IMR-90 (cell line): ENCODE data around the gene MLLT10. TPM values are rescaled to one million over a fixed set of nuclear protein-coding genes. Genes with fewer than 3 reads are reported as not detected.

Source experiments
- ATAC-seq: fragments of 200-7000 bp; cut with Tn5 transposase; 2 replicates; pipeline ENCODE4 v1.9.1; 2020; ENCODE audit warnings: low read depth, mild to moderate bottlenecking, moderate library complexity
- BruUV-seq: library from RNA; stranded (reverse); fragments of 400-500 nt; replicated peaks from 2 replicates; lab custom pipeline; 2021; lab: Mats Ljungman, UMichigan
- CTCF ChIA-PET: fragments of 300-600 bp; formaldehyde crosslinking; extraction: SDS; loops from one replicate; lab custom pipeline; 2021; ENCODE audit warnings: antibody characterized with exemption; lab: Yijun Ruan, JAX
- POLR2A ChIA-PET: fragments of 300-600 bp; sonication (Branson Sonifier 250); formaldehyde crosslinking; loops from one replicate; lab custom pipeline; 2022; ENCODE audit warnings: antibody characterized with exemption; ENCODE audit not compliant: unreplicated experiment; lab: Charles Lee
- DNase-seq: peaks from one replicate; pipeline ENCODE4 v3.0.0; 2013
- H2AFZ ChIP-seq: replicated peaks from 2 replicates; pipeline ENCODE3; 2013; ENCODE audit warnings: low read length, mild to moderate bottlenecking; ENCODE audit not compliant: poor library complexity
- H2AK5ac ChIP-seq: 2 replicates; pipeline ENCODE4 v1.6.1; 2013; ENCODE audit warnings: low read depth, low read length, inconsistent platforms
- H2AK9ac ChIP-seq: replicated peaks from 2 replicates; pipeline ENCODE3; 2013; ENCODE audit warnings: mild to moderate bottlenecking, low read depth, low read length, moderate library complexity; ENCODE audit not compliant: poor library complexity
- H2BK120ac ChIP-seq: 2 replicates; pipeline ENCODE4 v1.6.1; 2013; ENCODE audit warnings: low read depth, low read length, inconsistent platforms
- H2BK15ac ChIP-seq: 3 replicates; pipeline ENCODE4 v1.6.1; 2013; ENCODE audit warnings: low read depth, low read length, inconsistent platforms
- H2BK20ac ChIP-seq: 2 replicates; pipeline ENCODE4 v1.6.1; 2013; ENCODE audit warnings: low read depth, mild to moderate bottlenecking, inconsistent platforms, low read length, moderate library complexity
- H2BK5ac ChIP-seq: 2 replicates; pipeline ENCODE4 v1.6.1; 2013; ENCODE audit warnings: mild to moderate bottlenecking, low read depth, low read length, inconsistent platforms; ENCODE audit not compliant: poor library complexity, severe bottlenecking
- H3K14ac ChIP-seq: replicated peaks from 2 replicates; pipeline ENCODE4 v1.6.1; 2013; ENCODE audit warnings: low read depth, low read length, inconsistent platforms
- H3K18ac ChIP-seq: 2 replicates; pipeline ENCODE4 v1.6.1; 2013; ENCODE audit warnings: low read depth, low read length, control low read depth
- H3K23ac ChIP-seq: 2 replicates; pipeline ENCODE4 v1.6.1; 2013; ENCODE audit warnings: low read depth, low read length, inconsistent platforms
- H3K27ac ChIP-seq: 2 replicates; pipeline ENCODE4 v1.5.1; 2013; ENCODE audit warnings: mild to moderate bottlenecking, control low read depth, low read length; ENCODE audit not compliant: insufficient read depth
- H3K27me3 ChIP-seq: 2 replicates; pipeline ENCODE4 v1.6.1; 2013; ENCODE audit warnings: low read length; ENCODE audit not compliant: control insufficient read depth, insufficient read depth
- H3K36me3 ChIP-seq: 2 replicates; pipeline ENCODE4 v1.6.1; 2013; ENCODE audit warnings: low read length, mixed read lengths; ENCODE audit not compliant: control insufficient read depth, insufficient read depth
- H3K4ac ChIP-seq: 2 replicates; pipeline ENCODE4 v1.6.1; 2013; ENCODE audit warnings: low read depth, low read length, inconsistent platforms
- H3K4me1 ChIP-seq: 2 replicates; pipeline ENCODE4 v1.6.1; 2013; ENCODE audit warnings: low read length, mixed read lengths; ENCODE audit not compliant: control insufficient read depth, insufficient read depth
- H3K4me2 ChIP-seq: 2 replicates; pipeline ENCODE4 v1.6.1; 2013; ENCODE audit warnings: low read depth, mild to moderate bottlenecking, control low read depth, low read length, moderate library complexity
- H3K4me3 ChIP-seq: 2 replicates; pipeline ENCODE4 v1.5.1; 2013; ENCODE audit warnings: low read depth, mild to moderate bottlenecking, control low read depth, low read length, moderate library complexity; ENCODE audit not compliant: insufficient read depth
- H3K56ac ChIP-seq: 2 replicates; pipeline ENCODE4 v1.6.1; 2013; ENCODE audit warnings: low read length, inconsistent platforms; ENCODE audit not compliant: insufficient read depth; ENCODE audit errors: extremely low read depth
- H3K79me1 ChIP-seq, 2 experiments: 2 replicates each; pipeline ENCODE4 v1.6.1; 2013; ENCODE audit warnings: low read length in 2 of 2, inconsistent platforms in 1 of 2, low read depth in 1 of 2
- H3K9ac ChIP-seq: 2 replicates; pipeline ENCODE4 v1.6.1; 2013; ENCODE audit warnings: low read depth, low read length, control low read depth
- H3K9me1 ChIP-seq: 2 replicates; pipeline ENCODE4 v1.6.1; 2013; ENCODE audit warnings: low read length, inconsistent platforms; ENCODE audit not compliant: insufficient read depth
- H3K9me3 ChIP-seq: 2 replicates; pipeline ENCODE4 v1.6.1; 2013; ENCODE audit warnings: low read length; ENCODE audit not compliant: control insufficient read depth, insufficient read depth
- H4K20me1 ChIP-seq: 2 replicates; pipeline ENCODE4 v1.6.1; 2013; ENCODE audit warnings: low read length, inconsistent platforms; ENCODE audit not compliant: insufficient read depth
- H4K5ac ChIP-seq: 2 replicates; pipeline ENCODE4 v1.6.1; 2013; ENCODE audit warnings: mild to moderate bottlenecking, low read depth, low read length, control low read depth
- H4K8ac ChIP-seq, 2 experiments: 2 replicates each; pipeline ENCODE4 v1.6.1; 2013; ENCODE audit warnings: low read depth in 2 of 2, low read length in 2 of 2, control low read depth in 1 of 2, inconsistent platforms in 1 of 2
- H4K91ac ChIP-seq: 2 replicates; pipeline ENCODE4 v1.6.1; 2013; ENCODE audit warnings: low read depth, low read length, inconsistent platforms; ENCODE audit not compliant: insufficient read depth
- BHLHE40 ChIP-seq: fragments of 150-350 bp; IDR thresholded peaks from 2 replicates; pipeline ENCODE4 v1.6.1; 2016; ENCODE audit warnings: mild to moderate bottlenecking, low read depth, low read length
- CEBPB ChIP-seq: IDR thresholded peaks from 2 replicates; pipeline ENCODE4 v1.6.1; 2012; ENCODE audit warnings: low read depth, low read length, improper control_type of control experiment
- CHD1 ChIP-seq: IDR thresholded peaks from 2 replicates; pipeline ENCODE4 v1.6.1; 2012; ENCODE audit warnings: low read depth, low read length, improper control_type of control experiment
- FOS ChIP-seq: fragments of 150-350 bp; IDR thresholded peaks from 2 replicates; pipeline ENCODE4 v1.6.1; 2016; ENCODE audit warnings: low read depth, low read length
- MAFK ChIP-seq: IDR thresholded peaks from 2 replicates; pipeline ENCODE4 v1.6.1; 2012; ENCODE audit warnings: low read depth, low read length, improper control_type of control experiment
- MAZ ChIP-seq: IDR thresholded peaks from 2 replicates; pipeline ENCODE4 v1.6.1; 2012; ENCODE audit warnings: low read depth, mild to moderate bottlenecking, low read length, improper control_type of control experiment, moderate library complexity, borderline replicate concordance
- MXI1 ChIP-seq: IDR thresholded peaks from 2 replicates; pipeline ENCODE4 v1.6.1; 2012; ENCODE audit warnings: low read depth, mild to moderate bottlenecking, low read length, moderate library complexity, borderline replicate concordance
- NFE2L2 ChIP-seq: fragments of 150-350 bp; IDR thresholded peaks from 2 replicates; pipeline ENCODE4 v1.6.1; 2016; ENCODE audit warnings: low read depth, mild to moderate bottlenecking, low read length
- POLR2A ChIP-seq: IDR thresholded peaks from 2 replicates; pipeline ENCODE4 v1.6.1; 2012; ENCODE audit warnings: mild to moderate bottlenecking, low read depth, low read length
- RAD21 ChIP-seq: IDR thresholded peaks from 2 replicates; pipeline ENCODE4 v1.6.1; 2012; ENCODE audit warnings: low read length, improper control_type of control experiment
- RFX5 ChIP-seq: IDR thresholded peaks from 2 replicates; pipeline ENCODE4 v1.8.0; 2012; ENCODE audit warnings: low read depth, mild to moderate bottlenecking, low read length, moderate library complexity
- SMC3 ChIP-seq: fragments of 150-350 bp; IDR thresholded peaks from 2 replicates; pipeline ENCODE4 v1.6.1; 2016; ENCODE audit warnings: low read depth, mild to moderate bottlenecking, antibody characterized with exemption, low read length, moderate library complexity
- USF2 ChIP-seq: fragments of 150-350 bp; IDR thresholded peaks from 2 replicates; pipeline ENCODE4 v1.6.1; 2017; ENCODE audit warnings: mild to moderate bottlenecking, antibody characterized with exemption, low read length, low read depth
- dilution Hi-C: fragments of 300-500 bp; cut with HindIII; formaldehyde crosslinking; loops from one replicate; pipeline ENCODE4 v1.14.3; 2018; ENCODE audit warnings: low sequenced_read_pairs; ENCODE audit not compliant: unreplicated experiment
- in situ Hi-C: fragments of 300-500 bp; cut with MboI; formaldehyde crosslinking; loops from 3 replicates; pipeline ENCODE4 v1.14.3; 2019; ENCODE audit warnings: low sequenced_read_pairs, inconsistent platforms, mixed read lengths
- intact Hi-C: fragments of 100-400 bp; cut with micrococcal nuclease; formaldehyde crosslinking; loops from 2 replicates; pipeline ENCODE4 v1.10.0; 2022
- polyA plus RNA-seq, 3 experiments: library from polyadenylated mRNA; depleted of rRNA; stranded (reverse); fragments of >200 nt; gene quantifications; 2 replicates each; pipeline ENCODE4 v1.2.3, GENCODE V29; 2012; ENCODE audit warnings: low replicate concordance in 1 of 3
- total RNA-seq: library from RNA; depleted of rRNA; stranded (reverse); fragments of >200 nt; gene quantifications from 2 replicates; pipeline ENCODE4 v1.2.3, GENCODE V29; 2012
- TF ChIP-seq, protein P1 (sequence below): fragments of 150-350 bp; IDR thresholded peaks from 2 replicates; pipeline ENCODE4 v1.6.1; 2016; ENCODE audit warnings: low read depth, mild to moderate bottlenecking, low read length, moderate library complexity, borderline replicate concordance
- TF ChIP-seq, protein P2 (sequence below): conservative IDR thresholded peaks from 2 replicates; pipeline ENCODE4 v1.5.1; 2012; ENCODE audit warnings: mild to moderate bottlenecking, low read depth, low read length, improper control_type of control experiment

The MLLT10 gene
- total and polyA plus RNA-seq, 2 of the 4 experiments (the other 2 are of a cell fraction), result 22.5 to 29.0 TPM

DNA sequence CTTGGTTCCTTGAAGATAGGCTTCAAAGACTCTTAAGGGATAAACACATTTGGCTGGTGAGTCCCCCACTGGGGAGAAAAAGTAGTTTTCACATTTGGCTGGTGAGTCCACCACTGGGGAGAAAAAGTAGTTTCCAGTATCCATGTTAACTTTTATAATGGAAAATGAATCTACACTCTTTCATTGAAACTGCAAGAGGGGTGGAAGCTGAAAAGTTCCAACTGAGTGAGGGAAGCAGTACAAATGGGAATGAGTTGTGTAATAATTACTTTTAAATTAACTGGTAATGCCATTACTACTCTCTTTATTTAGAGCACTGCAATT, 153.9 kb downstream of the MLLT10 start:
- peaks cover 3% of the 10 kb centered on the region; the same call in 1 of the 2 replicates for H3K9me1 ChIP-seq
- H3K27ac ChIP-seq, result no peak overlapping the region
- H3K36me3 ChIP-seq, result peaks cover 6% of the 10 kb centered on the region
- no peak for ATAC-seq
- H3K4me2 ChIP-seq, result no peak overlapping the region
- BruUV-seq, result no TSS peak
- in situ Hi-C loops, result no loop called here
- H2AK9ac ChIP-seq, result no peak overlapping the region
- H3K9ac ChIP-seq, result no peak overlapping the region
- H2BK5ac ChIP-seq, result no peak overlapping the region
- no peak overlapping the region for H4K91ac ChIP-seq
- H3K23ac ChIP-seq, result no peak overlapping the region
- no peak for DNase-seq
- H3K56ac ChIP-seq, result no peak overlapping the region
- 0 out of 2 replicates have a peak, but pooled peaks cover 4% of the 10 kb centered on the region for H4K20me1 ChIP-seq
- no peak overlapping the region for H2BK120ac ChIP-seq
- no peak overlapping the region for H2BK15ac ChIP-seq
- no peak overlapping the region for H4K8ac ChIP-seq
- no peak overlapping the region for H2AK5ac ChIP-seq
- no peaks in the 10 kb centered on the region for H3K4me1 ChIP-seq
- POLR2A ChIA-PET, result no interaction called here
- no peak overlapping the region for H3K4ac ChIP-seq
- CTCF ChIA-PET, result interaction anchor here (1.2 kb wide), 1 partner anchor 13 kb away, joined by 3 read pairs; no protein-coding TSS in a partner anchor
- H2BK20ac ChIP-seq, result no peak overlapping the region
- TF ChIP-seq CEBPB (no peak), USF2 (no peak), BHLHE40 (no peak), MAFK (no peak), MAZ (no peak), RFX5 (no peak), FOS (no peak), RAD21 (no peak), POLR2A (no peak), SMC3 (no peak), NFE2L2 (no peak), MXI1 (no peak), CHD1 (no peak)
- TF ChIP-seq, protein P1, sequence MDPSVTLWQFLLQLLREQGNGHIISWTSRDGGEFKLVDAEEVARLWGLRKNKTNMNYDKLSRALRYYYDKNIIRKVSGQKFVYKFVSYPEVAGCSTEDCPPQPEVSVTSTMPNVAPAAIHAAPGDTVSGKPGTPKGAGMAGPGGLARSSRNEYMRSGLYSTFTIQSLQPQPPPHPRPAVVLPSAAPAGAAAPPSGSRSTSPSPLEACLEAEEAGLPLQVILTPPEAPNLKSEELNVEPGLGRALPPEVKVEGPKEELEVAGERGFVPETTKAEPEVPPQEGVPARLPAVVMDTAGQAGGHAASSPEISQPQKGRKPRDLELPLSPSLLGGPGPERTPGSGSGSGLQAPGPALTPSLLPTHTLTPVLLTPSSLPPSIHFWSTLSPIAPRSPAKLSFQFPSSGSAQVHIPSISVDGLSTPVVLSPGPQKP, result no peak
- TF ChIP-seq, protein P2, sequence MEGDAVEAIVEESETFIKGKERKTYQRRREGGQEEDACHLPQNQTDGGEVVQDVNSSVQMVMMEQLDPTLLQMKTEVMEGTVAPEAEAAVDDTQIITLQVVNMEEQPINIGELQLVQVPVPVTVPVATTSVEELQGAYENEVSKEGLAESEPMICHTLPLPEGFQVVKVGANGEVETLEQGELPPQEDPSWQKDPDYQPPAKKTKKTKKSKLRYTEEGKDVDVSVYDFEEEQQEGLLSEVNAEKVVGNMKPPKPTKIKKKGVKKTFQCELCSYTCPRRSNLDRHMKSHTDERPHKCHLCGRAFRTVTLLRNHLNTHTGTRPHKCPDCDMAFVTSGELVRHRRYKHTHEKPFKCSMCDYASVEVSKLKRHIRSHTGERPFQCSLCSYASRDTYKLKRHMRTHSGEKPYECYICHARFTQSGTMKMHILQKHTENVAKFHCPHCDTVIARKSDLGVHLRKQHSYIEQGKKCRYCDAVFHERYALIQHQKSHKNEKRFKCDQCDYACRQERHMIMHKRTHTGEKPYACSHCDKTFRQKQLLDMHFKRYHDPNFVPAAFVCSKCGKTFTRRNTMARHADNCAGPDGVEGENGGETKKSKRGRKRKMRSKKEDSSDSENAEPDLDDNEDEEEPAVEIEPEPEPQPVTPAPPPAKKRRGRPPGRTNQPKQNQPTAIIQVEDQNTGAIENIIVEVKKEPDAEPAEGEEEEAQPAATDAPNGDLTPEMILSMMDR, result no peak
- no peaks in the 10 kb centered on the region for H3K27me3 ChIP-seq
- H3K9me3 ChIP-seq, result no peaks in the 10 kb centered on the region
- H4K5ac ChIP-seq, result no peak overlapping the region
- no peak overlapping the region for H3K14ac ChIP-seq
- no peak overlapping the region for H2AFZ ChIP-seq
- no peak overlapping the region for H3K4me3 ChIP-seq
- intact Hi-C loops, result no loop called here
- dilution Hi-C loops, result no loop called here
- H3K79me1 ChIP-seq, result peaks cover 12 to 27% of the 10 kb centered on the region in 2 experiments; a peak in 3 of 4 replicates
- H3K18ac ChIP-seq, result no peak overlapping the region
